Measurements from ENCODE around the gene GYPC.
"Not testable (repeated sequence)": the region's sequence is repeated elsewhere in the genome, so short reads cannot be mapped to it uniquely, and the experiment has no call there.

GYPC gene

DNA sequence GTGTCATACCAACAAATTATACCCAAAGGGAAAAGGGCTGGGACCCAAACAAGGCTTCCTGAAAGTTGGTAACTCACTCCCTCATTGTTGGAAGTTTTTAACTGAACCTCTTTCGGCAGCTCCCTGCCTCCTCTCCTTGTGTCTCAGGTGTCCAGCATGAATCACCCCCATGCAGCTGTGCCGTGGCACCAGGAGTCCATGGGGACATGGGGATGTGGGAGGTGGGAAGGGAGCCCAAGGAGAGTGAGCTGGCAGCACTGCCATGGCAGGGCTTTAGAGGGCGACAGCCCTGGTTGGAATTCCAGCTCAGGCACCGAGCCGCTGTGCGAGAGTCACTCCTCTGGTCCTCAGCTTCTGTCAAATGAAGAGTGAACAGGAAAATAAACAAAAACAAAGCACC, 12.5 kb upstream of the GYPC start:
- H3K27ac ChIP-seq, result no peak overlapping the region
- no peak for TF ChIP-seq ZFX (IDR thresholded peaks at IDR 0.05; ENCODE audit: borderline replicate concordance)
- TF ChIP-seq, protein P1, sequence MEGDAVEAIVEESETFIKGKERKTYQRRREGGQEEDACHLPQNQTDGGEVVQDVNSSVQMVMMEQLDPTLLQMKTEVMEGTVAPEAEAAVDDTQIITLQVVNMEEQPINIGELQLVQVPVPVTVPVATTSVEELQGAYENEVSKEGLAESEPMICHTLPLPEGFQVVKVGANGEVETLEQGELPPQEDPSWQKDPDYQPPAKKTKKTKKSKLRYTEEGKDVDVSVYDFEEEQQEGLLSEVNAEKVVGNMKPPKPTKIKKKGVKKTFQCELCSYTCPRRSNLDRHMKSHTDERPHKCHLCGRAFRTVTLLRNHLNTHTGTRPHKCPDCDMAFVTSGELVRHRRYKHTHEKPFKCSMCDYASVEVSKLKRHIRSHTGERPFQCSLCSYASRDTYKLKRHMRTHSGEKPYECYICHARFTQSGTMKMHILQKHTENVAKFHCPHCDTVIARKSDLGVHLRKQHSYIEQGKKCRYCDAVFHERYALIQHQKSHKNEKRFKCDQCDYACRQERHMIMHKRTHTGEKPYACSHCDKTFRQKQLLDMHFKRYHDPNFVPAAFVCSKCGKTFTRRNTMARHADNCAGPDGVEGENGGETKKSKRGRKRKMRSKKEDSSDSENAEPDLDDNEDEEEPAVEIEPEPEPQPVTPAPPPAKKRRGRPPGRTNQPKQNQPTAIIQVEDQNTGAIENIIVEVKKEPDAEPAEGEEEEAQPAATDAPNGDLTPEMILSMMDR (IDR thresholded peaks at IDR 0.05), result no peak

GRCh38 chr2:126643972-126644371, 12.0 kb upstream of the GYPC start:
- TF ChIP-seq, protein P1 (IDR thresholded peaks at IDR 0.05), result no peak
- no peak for TF ChIP-seq ZFX (IDR thresholded peaks at IDR 0.05; ENCODE audit: borderline replicate concordance)
- no peak overlapping the region for H3K27ac ChIP-seq

DNA sequence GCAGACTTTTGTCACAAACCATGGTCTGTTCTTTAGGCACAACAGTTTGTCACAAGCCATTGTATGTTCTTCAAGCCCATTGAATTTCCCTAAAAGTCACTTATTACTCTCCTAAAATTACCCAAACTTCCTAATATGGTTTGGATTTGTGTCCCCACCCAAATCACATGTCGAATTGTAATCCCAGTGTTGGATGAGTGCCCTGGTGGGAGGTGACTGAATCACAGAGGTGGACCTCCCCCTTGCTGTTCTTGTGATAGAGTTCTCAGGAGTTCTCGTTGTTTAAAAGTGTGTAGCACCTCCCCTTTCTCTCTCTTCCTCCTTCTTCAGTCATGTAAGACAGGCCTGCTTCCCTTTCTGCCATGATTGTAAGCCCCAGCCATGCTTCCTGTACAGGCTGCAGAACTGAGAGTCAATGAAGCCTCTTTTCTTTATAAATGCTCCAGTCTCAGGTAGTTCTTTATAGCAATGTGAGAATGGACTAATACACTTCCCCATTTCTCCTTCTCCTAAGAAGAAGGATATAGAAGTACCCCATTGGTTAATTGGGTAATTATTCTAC, 11.2 kb upstream of the GYPC start:
- no peak for TF ChIP-seq ZFX (IDR thresholded peaks at IDR 0.05; ENCODE audit: borderline replicate concordance)
- TF ChIP-seq, protein P1 (IDR thresholded peaks at IDR 0.05), result no peak
- H3K27ac ChIP-seq, result no peak overlapping the region

- no peak overlapping the region for H3K27ac ChIP-seq
- TF ChIP-seq, protein P1 (IDR thresholded peaks at IDR 0.05), result no peak
- TF ChIP-seq ZFX (IDR thresholded peaks at IDR 0.05; ENCODE audit: borderline replicate concordance), result no peak
These were observed 10.7 kb upstream of the GYPC start for GRCh38 chr2:126645211-126645618.

DNA sequence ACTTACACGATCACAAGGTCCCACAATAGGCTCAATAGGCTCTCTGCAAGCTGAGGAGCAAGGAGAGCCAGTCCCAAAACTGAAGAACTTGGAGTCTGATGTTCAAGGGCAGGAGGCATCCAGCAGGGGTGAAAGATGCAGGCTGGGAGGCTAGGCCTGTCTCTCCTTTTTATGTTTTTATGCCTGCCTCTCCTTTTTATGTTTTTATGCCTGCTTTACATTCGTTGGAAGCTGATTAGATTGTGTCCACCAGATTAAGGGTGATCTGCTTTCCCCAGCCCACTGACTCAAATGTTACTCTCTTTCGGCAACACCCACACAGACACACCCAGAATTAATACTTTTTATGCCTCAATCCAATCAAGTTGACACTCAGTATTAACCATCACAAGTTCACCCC, 9.9 kb upstream of the GYPC start:
- H3K27ac ChIP-seq, result no peak overlapping the region
- no peak for TF ChIP-seq ZFX (IDR thresholded peaks at IDR 0.05; ENCODE audit: borderline replicate concordance)
- TF ChIP-seq, protein P1 (IDR thresholded peaks at IDR 0.05), result no peak

- not testable (repeated sequence) for H3K27ac ChIP-seq
These were observed 8.1 kb upstream of the GYPC start for GRCh38 chr2:126647714-126648344.

- not testable (repeated sequence) for H3K27ac ChIP-seq
These were observed 7.6 kb upstream of the GYPC start for GRCh38 chr2:126648345-126648786.

GRCh38 chr2:126649101-126649500, 6.9 kb upstream of the GYPC start:
- TF ChIP-seq, protein P1 (IDR thresholded peaks at IDR 0.05), result no peak
- TF ChIP-seq ZFX (IDR thresholded peaks at IDR 0.05; ENCODE audit: borderline replicate concordance), result no peak
- H3K27ac ChIP-seq, result no peak overlapping the region
